ENCODE results near the gene PRDM12.
A peak's percentile ranks its signal among the peaks of the same experiment; 100 is the strongest.

The PRDM12 gene

DNA sequence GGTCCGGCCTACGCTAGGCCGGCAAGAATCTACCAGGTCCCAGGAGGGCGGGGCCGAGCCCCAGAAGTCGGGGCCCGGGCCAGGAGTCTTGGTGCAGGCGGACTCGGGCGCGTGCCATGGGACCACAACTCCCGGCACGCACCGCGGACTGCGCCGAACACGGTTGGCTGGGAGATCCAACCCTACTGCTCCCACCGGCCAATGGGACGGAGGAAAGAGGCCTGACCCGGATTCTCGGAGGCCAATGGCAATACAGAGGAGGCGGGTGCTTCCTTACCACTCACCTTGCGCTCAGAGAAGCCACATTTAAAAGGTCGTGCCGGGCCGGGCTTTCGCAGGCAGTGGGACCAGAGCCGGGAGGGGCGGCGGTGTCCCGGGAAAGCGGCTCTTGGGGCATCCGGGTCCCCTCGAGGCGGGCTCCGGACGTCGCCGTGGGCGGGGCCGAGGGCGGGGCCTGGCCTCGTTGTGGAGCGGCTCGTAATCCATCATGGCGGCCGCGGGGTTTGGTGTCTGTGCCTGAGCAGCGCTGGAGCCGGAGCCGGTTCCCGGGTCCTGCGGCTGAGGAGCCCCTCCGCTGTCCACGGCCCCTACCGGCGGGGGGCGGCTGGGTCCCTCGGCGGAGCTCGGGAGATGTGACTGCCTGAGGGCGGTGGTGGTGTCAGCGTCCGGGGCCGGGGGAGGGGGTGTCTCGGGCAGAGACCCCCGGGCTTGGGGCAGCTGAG lies 48.3 kb downstream of the PRDM12 start (continued):
- TF ChIP-seq ZNF571 (tag by site-specific recombination; IDR thresholded peaks at IDR 0.05): no peak
- peak; percentile 79 for TF ChIP-seq ZNF600 (tag by site-specific recombination; IDR thresholded peaks at IDR 0.05)
- no peak for TF ChIP-seq ZNF544 (tag by site-specific recombination; IDR thresholded peaks at IDR 0.05)
- TF ChIP-seq, protein P1, sequence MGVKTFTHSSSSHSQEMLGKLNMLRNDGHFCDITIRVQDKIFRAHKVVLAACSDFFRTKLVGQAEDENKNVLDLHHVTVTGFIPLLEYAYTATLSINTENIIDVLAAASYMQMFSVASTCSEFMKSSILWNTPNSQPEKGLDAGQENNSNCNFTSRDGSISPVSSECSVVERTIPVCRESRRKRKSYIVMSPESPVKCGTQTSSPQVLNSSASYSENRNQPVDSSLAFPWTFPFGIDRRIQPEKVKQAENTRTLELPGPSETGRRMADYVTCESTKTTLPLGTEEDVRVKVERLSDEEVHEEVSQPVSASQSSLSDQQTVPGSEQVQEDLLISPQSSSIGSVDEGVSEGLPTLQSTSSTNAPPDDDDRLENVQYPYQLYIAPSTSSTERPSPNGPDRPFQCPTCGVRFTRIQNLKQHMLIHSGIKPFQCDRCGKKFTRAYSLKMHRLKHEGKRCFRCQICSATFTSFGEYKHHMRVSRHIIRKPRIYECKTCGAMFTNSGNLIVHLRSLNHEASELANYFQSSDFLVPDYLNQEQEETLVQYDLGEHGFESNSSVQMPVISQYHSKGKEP (tag by site-specific recombination; IDR thresholded peaks at IDR 0.05): no peak
- TF ChIP-seq, protein P2, sequence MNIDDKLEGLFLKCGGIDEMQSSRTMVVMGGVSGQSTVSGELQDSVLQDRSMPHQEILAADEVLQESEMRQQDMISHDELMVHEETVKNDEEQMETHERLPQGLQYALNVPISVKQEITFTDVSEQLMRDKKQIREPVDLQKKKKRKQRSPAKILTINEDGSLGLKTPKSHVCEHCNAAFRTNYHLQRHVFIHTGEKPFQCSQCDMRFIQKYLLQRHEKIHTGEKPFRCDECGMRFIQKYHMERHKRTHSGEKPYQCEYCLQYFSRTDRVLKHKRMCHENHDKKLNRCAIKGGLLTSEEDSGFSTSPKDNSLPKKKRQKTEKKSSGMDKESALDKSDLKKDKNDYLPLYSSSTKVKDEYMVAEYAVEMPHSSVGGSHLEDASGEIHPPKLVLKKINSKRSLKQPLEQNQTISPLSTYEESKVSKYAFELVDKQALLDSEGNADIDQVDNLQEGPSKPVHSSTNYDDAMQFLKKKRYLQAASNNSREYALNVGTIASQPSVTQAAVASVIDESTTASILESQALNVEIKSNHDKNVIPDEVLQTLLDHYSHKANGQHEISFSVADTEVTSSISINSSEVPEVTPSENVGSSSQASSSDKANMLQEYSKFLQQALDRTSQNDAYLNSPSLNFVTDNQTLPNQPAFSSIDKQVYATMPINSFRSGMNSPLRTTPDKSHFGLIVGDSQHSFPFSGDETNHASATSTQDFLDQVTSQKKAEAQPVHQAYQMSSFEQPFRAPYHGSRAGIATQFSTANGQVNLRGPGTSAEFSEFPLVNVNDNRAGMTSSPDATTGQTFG (tag by site-specific recombination; IDR thresholded peaks at IDR 0.05; ENCODE audit: borderline replicate concordance): no peak
- TF ChIP-seq, protein P3, sequence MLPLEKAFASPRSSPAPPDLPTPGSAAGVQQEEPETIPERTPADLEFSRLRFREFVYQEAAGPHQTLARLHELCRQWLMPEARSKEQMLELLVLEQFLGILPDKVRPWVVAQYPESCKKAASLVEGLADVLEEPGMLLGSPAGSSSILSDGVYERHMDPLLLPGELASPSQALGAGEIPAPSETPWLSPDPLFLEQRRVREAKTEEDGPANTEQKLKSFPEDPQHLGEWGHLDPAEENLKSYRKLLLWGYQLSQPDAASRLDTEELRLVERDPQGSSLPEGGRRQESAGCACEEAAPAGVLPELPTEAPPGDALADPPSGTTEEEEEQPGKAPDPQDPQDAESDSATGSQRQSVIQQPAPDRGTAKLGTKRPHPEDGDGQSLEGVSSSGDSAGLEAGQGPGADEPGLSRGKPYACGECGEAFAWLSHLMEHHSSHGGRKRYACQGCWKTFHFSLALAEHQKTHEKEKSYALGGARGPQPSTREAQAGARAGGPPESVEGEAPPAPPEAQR (tag by site-specific recombination; IDR thresholded peaks at IDR 0.05): no peak
- no peak for TF ChIP-seq RBAK (tag by site-specific recombination; IDR thresholded peaks at IDR 0.05)
- no peak; the same call in 1 of the 2 replicates for TF ChIP-seq ZSCAN23 (tag by site-specific recombination; IDR thresholded peaks at IDR 0.05)
- TF ChIP-seq, protein P4, sequence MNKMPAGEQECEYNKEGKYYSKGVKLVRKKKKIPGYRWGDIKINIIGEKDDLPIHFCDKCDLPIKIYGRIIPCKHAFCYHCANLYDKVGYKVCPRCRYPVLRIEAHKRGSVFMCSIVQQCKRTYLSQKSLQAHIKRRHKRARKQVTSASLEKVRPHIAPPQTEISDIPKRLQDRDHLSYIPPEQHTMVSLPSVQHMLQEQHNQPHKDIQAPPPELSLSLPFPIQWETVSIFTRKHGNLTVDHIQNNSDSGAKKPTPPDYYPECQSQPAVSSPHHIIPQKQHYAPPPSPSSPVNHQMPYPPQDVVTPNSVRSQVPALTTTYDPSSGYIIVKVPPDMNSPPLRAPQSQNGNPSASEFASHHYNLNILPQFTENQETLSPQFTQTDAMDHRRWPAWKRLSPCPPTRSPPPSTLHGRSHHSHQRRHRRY (tag by site-specific recombination; IDR thresholded peaks at IDR 0.05): no peak
- no peak for TF ChIP-seq ZNF366 (tag by site-specific recombination; conservative IDR thresholded peaks at IDR 0.05)
- TF ChIP-seq KLF9 (tag by site-specific recombination; IDR thresholded peaks at IDR 0.05; ENCODE audit: low read depth): peak; percentile 92
- TF ChIP-seq MZF1 (tag by site-specific recombination; IDR thresholded peaks at IDR 0.05; ENCODE audit: borderline replicate concordance): no peak
- TF ChIP-seq GLI4 (tag by site-specific recombination; IDR thresholded peaks at IDR 0.05): no peak; the same call in 1 of the 2 replicates
- TF ChIP-seq ZXDB (tag by site-specific recombination; IDR thresholded peaks at IDR 0.05): no peak; the same call in 1 of the 2 replicates
- no peak for TF ChIP-seq ZNF174 (tag by site-specific recombination; IDR thresholded peaks at IDR 0.05)
- TF ChIP-seq ZNF341 (tag by site-specific recombination; IDR thresholded peaks at IDR 0.05; ENCODE audit: low read depth): peak; percentile 98
- no peak for TF ChIP-seq ZNF311 (tag by site-specific recombination; IDR thresholded peaks at IDR 0.05; ENCODE audit: borderline replicate concordance)
- TF ChIP-seq MEIS1 (CRISPR knock-in tag; IDR thresholded peaks at IDR 0.05; ENCODE audit: borderline replicate concordance): no peak
- TF ChIP-seq ZNF157 (tag by site-specific recombination; IDR thresholded peaks at IDR 0.05): no peak
- TF ChIP-seq, protein P5, sequence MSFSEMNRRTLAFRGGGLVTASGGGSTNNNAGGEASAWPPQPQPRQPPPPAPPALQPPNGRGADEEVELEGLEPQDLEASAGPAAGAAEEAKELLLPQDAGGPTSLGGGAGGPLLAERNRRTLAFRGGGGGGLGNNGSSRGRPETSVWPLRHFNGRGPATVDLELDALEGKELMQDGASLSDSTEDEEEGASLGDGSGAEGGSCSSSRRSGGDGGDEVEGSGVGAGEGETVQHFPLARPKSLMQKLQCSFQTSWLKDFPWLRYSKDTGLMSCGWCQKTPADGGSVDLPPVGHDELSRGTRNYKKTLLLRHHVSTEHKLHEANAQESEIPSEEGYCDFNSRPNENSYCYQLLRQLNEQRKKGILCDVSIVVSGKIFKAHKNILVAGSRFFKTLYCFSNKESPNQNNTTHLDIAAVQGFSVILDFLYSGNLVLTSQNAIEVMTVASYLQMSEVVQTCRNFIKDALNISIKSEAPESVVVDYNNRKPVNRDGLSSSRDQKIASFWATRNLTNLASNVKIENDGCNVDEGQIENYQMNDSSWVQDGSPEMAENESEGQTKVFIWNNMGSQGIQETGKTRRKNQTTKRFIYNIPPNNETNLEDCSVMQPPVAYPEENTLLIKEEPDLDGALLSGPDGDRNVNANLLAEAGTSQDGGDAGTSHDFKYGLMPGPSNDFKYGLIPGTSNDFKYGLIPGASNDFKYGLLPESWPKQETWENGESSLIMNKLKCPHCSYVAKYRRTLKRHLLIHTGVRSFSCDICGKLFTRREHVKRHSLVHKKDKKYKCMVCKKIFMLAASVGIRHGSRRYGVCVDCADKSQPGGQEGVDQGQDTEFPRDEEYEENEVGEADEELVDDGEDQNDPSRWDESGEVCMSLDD (tag by site-specific recombination; IDR thresholded peaks at IDR 0.05): peak; percentile 73
- TF ChIP-seq ZNF830 (tag by site-specific recombination; IDR thresholded peaks at IDR 0.05; ENCODE audit: low read depth): no peak
- peak; percentile 81; the same call in 1 of the 2 replicates for TF ChIP-seq YY1 (tag by site-specific recombination; IDR thresholded peaks at IDR 0.05)
- TF ChIP-seq SP3 (tag by site-specific recombination; IDR thresholded peaks at IDR 0.05): peak; percentile 90
- TF ChIP-seq GFI1B (tag by site-specific recombination; IDR thresholded peaks at IDR 0.05): no peak
- TF ChIP-seq, protein P6, sequence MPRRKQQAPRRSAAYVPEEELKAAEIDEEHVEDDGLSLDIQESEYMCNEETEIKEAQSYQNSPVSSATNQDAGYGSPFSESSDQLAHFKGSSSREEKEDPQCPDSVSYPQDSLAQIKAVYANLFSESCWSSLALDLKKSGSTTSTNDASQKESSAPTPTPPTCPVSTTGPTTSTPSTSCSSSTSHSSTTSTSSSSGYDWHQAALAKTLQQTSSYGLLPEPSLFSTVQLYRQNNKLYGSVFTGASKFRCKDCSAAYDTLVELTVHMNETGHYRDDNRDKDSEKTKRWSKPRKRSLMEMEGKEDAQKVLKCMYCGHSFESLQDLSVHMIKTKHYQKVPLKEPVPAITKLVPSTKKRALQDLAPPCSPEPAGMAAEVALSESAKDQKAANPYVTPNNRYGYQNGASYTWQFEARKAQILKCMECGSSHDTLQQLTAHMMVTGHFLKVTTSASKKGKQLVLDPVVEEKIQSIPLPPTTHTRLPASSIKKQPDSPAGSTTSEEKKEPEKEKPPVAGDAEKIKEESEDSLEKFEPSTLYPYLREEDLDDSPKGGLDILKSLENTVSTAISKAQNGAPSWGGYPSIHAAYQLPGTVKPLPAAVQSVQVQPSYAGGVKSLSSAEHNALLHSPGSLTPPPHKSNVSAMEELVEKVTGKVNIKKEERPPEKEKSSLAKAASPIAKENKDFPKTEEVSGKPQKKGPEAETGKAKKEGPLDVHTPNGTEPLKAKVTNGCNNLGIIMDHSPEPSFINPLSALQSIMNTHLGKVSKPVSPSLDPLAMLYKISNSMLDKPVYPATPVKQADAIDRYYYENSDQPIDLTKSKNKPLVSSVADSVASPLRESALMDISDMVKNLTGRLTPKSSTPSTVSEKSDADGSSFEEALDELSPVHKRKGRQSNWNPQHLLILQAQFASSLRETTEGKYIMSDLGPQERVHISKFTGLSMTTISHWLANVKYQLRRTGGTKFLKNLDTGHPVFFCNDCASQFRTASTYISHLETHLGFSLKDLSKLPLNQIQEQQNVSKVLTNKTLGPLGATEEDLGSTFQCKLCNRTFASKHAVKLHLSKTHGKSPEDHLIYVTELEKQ (tag by site-specific recombination; IDR thresholded peaks at IDR 0.05; ENCODE audit: borderline replicate concordance): no peak
- TF ChIP-seq ZBTB48 (tag by site-specific recombination; IDR thresholded peaks at IDR 0.05): peak; percentile 89
- TF ChIP-seq ZNF785 (tag by site-specific recombination; IDR thresholded peaks at IDR 0.05): no peak

Data from HEK293 (cell line).